Mononuclear cell (primary cell): ENCODE results near the gene SLC35A5. TPM values are rescaled to one million over a fixed set of nuclear protein-coding genes. Genes with fewer than 3 reads are reported as not detected.

Experiments used
- H3K27me3 ChIP-seq: 2 replicates; pipeline ENCODE4 v1.6.0; 2011; ENCODE audit warnings: low read length, control low read depth; ENCODE audit not compliant: insufficient read depth
- H3K4me1 ChIP-seq: 2 replicates; pipeline ENCODE4 v1.5.1; 2011; ENCODE audit warnings: mild to moderate bottlenecking, low read length, control low read depth; ENCODE audit not compliant: insufficient read depth
- H3K4me3 ChIP-seq: 2 replicates; pipeline ENCODE4 v1.5.1; 2011; ENCODE audit warnings: mild to moderate bottlenecking, low read length, moderate library complexity
- H3K9me3 ChIP-seq: 2 replicates; pipeline ENCODE4 v1.5.1; 2011; ENCODE audit warnings: low read depth, mild to moderate bottlenecking, control low read depth, low read length
- total RNA-seq: library from RNA; depleted of rRNA; stranded (reverse); fragments of >200 nt; gene quantifications from one replicate; pipeline ENCODE4 v1.2.3, GENCODE V29; 2012

Gene SLC35A5
- total RNA-seq, 1 donor = 13.7 TPM

DNA sequence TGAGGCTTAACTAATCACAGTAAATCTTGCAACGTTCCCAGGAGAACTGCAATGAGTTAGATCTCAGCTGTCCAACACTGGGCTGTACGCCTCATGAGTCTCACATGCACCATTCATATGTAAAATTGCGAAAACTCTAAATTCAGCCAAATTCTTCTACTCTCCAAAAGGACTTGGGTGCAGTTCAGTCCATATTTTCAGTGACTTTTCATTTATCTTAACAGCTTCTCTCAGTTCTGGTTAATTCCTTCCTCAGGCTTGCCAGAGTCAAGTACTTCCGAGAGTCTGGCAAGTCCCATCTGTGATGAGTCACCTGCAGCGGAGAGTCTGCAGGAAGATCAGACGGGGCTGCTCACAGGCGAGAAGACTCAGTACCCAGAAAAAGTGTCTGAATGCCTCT lies 67.6 kb downstream of the SLC35A5 start:
- Histone ChIP-seq H3K27me3 (no peaks in the 10 kb centered on the region), H3K4me3 (no peak overlapping the region), H3K9me3 (no peaks in the 10 kb centered on the region), H3K4me1 (no peaks in the 10 kb centered on the region)

- H3K27me3 ChIP-seq = no peaks in the 10 kb centered on the region
- no peaks in the 10 kb centered on the region for H3K4me1 ChIP-seq
- H3K4me3 ChIP-seq = no peak overlapping the region
- H3K9me3 ChIP-seq = no peaks in the 10 kb centered on the region
These were observed 69.4 kb downstream of the SLC35A5 start for GRCh38 chr3:112631257-112631656.

GRCh38 chr3:112632596-112632995 lies 70.8 kb downstream of the SLC35A5 start:
- Histone ChIP-seq H3K9me3 (no peaks in the 10 kb centered on the region), H3K4me1 (no peaks in the 10 kb centered on the region), H3K27me3 (no peaks in the 10 kb centered on the region), H3K4me3 (no peak overlapping the region)

DNA sequence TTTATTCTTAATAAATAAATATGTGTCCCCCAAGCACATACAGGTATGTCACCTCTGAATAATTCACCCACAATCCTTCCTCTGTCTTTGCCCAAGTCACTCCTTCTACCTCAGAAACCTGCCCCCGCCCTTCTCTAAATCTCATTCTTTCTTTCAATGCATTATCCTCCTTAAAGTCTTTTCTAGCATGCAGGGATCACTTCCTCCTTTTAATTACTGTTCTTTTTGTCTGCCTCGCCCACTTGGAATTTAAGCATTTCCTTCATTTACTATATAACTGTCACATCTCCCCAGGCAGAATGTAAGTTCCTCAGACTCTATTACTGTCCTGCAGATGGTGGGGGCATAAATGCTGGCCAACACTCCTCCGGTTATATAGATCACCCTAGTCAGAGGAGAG lies 71.3 kb downstream of the SLC35A5 start:
- H3K27me3 ChIP-seq = no peaks in the 10 kb centered on the region
- no peak overlapping the region for H3K4me3 ChIP-seq
- no peaks in the 10 kb centered on the region for H3K4me1 ChIP-seq
- no peaks in the 10 kb centered on the region for H3K9me3 ChIP-seq

DNA sequence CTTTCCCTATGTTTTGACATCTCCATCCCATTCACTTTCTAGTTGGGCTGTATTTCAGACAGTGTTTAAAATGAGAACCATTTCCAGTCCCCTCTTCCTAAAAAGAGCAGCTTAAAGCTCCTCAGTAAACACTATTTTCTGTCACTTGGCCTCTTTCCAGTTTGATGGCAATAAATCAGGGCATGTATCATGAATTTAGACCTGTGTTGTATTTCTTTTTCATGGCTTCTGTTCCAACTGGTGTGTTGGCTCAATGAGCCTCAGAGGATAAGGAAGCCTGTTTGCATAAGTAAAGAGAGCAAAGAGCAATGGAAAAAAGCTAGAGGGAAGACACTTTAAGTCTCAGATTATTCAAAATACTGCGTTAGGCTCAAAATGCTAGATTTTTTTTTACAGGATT lies 71.9 kb downstream of the SLC35A5 start:
- no peaks in the 10 kb centered on the region for H3K4me1 ChIP-seq
- H3K4me3 ChIP-seq = no peak overlapping the region
- no peaks in the 10 kb centered on the region for H3K9me3 ChIP-seq
- no peaks in the 10 kb centered on the region for H3K27me3 ChIP-seq

GRCh38 chr3:112634786-112635541 lies 73.1 kb downstream of the SLC35A5 start:
- H3K4me3 ChIP-seq = no peak overlapping the region
- H3K27me3 ChIP-seq = no peaks in the 10 kb centered on the region
- H3K9me3 ChIP-seq = no peaks in the 10 kb centered on the region
- H3K4me1 ChIP-seq = no peaks in the 10 kb centered on the region

Other genes with a start within 250 kb of the SLC35A5 start
- gene CD200, start 228.9 kb upstream of the SLC35A5 start, total RNA-seq = 6.9 TPM
- 18.1 TPM for gene BTLA, start 62.6 kb upstream of the SLC35A5 start, total RNA-seq
- 79.8 TPM for gene ATG3, start 83 bp upstream of the SLC35A5 start, total RNA-seq
- under 0.01 TPM for gene CCDC80, start 79.1 kb downstream of the SLC35A5 start, total RNA-seq